Globus pallidus (tissue), 1 donor: Measurements from ENCODE around the gene HAPLN2.

Experiments used
- DNase-seq: peaks from one replicate; pipeline ENCODE4 v3.0.0-alpha.2; 2015; ENCODE audit warnings: low spot score

The HAPLN2 gene

DNA sequence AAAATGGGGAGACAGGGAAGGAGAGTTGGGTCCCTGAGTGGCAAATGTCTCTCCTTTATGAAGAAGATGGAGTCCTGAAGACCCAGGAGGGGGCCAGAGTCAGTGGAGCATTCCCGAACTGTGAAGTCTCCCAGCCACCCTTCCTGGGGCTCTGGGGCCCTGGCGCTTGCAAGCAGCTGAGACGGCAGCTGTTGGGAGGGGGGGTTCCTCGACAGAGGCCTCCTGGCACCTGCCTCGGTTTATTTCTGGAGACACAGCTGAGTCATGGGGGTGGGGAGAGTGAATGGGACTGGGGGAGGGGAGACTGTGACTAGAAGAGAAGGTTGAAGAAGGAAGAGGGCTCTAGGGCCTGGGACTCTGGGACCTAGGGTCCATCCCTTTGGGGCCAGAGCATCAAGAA, 44.0 kb downstream of the HAPLN2 start:
- no peak for DNase-seq

DNA sequence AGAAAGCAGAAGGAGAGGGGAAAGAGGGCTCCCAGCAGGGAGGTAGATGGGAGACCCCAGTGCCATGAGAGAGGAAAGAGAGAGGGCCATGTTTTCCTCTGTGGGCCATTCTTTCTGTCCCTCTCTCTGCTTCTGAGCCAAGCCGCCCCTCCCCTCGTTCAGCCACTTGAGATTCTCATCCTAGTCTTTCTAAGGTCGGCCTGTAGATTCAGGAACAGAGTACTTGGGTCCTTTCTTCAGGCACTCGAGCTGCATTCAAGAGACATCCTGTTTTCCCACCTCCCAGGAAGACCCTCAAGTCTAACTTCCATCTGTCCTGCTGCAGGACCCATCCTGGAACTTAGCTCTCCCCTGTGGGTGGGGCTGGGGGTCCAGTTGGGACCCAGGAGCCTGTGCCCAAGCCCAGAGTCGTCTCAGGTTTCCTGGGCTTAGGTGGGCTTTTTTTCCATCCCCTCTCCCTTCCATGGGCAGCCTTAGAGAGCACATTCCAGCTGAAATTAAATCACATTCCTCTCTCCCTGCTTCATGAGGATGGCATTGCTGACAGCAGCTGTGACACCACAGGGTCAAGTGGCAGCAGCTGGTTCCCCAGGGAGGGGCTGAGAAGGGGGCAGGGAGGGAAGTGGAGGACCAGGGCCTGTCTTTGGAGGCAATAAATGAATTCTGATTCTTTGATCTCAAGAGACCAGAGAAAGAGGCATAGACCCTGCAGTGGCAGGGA, 45.0 kb downstream of the HAPLN2 start:
- DNase-seq = no peak

DNA sequence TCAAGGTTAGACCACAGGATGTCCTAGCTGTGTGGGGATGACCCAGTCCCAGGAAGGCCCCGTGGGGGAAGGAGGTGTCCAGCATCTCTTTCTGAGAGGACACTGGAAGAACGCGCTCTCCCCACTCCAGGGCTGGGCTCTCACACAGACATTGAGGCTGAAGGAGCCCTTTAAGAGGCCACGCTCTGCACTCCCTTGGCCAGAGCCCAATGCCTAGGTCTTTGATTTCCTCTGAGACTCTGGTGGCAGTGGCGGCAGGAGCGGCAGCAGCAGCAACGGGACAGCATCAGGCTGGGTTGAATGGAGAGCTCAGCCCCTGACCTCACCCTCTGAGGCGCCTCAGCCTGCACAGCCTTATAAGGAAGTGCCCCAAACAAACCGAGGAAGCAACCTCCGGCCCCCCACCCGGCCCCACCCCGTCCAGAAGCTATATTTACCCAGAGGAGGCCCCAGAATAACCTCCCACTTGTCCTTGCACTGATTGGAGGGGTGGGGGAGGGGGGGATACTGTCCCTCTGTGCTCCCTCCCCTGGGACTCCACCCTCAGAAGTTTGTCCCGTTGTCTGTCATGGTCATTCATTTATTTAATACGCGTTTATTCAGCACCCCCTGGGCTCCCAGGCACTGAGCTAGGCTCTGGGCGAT, 45.7 kb downstream of the HAPLN2 start:
- no peak for DNase-seq

DNA sequence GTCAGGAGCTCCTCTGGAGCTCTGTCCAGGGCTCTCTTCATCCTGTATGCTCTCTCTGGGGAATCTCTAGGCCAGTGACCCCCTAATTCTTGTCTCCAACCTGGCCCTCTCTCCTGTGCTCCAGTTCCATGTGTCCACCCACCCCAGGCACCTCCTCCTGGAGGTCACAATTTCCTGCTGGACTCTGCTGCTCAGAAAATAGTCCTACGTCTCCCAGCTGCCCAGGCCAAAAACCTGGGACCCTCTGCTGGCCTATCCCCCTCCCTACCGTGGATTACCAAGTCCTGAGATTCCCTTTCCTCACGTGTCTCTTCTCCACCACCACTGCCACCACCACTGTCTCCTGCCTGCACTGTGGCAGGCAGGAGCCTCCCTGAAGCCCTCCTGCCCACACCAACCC, 46.3 kb downstream of the HAPLN2 start:
- DNase-seq = no peak

DNA sequence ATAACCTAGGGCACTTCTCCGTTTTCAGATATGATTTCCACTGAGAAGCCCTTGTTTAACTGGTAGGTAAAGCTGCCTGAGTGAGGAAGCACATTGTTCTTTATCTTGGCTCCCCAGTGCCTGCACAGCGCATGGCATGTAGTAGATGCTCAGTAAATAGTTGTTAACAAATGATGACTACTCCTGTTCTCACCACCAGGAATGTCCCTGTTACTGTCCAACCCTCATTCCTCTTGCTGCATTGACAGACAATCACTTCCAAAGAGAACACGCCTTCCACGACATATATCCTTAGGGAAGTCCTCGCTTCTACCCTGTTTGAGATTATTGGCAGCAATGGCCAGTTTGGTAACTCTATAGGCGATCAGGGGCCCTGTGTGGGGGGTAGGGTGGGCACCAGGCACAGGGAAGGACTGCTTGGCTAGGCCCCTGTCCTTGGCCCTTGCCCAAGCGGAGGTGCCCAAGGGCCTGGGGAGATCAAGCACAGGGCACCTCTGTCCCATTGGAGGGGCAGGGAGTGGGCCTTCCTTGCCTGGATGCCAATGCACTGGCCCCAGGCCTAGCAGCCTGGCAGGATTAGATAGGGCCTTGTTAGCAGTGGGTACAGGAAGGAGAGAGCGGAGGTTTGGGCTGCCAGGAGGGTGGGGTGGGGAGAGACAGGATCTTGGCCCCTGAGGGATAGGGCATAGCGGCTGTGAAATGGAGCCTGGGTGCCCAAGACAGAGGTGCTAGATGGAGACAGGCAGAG, 47.8 kb downstream of the HAPLN2 start:
- DNase-seq = no peak

DNA sequence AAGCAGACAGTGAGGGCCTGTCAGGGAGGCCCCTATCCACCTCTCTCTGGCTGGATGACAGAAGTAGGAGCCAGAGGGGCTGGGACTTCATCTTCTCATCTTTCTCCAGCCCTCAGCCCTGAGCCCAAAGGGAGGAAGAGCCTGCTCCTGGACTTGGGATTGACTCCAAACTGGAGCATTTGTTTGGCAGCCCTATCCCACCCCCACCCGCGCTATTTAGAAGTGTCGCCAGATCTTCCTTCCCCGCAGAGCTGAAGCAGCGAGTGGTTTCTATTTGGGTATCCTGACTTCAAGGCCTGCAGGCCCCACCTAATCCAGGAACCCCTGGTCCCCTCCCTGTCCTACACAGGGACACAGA, 48.4 kb downstream of the HAPLN2 start:
- no peak for DNase-seq

DNA sequence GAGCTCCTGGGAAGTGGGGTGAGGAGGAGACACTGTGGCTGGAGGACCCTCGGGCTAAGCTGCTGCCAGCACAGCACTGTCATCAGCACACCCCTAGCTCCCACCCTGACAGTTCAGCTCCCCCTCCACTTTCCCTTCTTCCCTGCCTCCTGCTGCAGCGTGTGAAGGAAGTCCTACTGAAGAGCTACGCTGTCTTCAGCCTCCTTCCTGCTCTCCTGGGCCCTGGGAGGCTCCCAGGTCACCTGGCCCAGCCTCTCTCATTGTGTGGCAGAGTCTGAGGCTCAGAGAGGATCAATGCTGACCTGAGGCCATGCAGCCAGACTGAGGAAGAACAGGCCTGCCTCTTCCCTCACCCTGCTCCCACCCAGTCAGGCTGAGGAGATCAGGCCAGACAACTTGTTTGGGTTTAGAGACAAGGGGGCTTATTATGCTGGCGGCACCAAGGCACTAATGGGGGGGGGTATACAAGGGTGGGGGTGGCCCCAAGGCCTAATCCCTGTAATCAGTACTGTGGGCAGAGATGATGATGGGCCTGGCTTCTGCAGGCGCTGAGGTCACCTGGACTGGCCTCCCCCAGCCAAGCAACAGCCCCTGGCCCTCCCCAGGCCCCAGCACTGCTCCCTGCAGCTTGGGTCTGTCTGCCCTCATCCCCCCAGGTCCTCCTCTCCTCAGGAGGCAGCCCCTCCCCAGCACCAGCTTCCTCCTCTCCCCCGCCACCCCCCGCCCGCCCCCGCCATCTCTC, 48.9 kb downstream of the HAPLN2 start:
- no peak for DNase-seq

DNA sequence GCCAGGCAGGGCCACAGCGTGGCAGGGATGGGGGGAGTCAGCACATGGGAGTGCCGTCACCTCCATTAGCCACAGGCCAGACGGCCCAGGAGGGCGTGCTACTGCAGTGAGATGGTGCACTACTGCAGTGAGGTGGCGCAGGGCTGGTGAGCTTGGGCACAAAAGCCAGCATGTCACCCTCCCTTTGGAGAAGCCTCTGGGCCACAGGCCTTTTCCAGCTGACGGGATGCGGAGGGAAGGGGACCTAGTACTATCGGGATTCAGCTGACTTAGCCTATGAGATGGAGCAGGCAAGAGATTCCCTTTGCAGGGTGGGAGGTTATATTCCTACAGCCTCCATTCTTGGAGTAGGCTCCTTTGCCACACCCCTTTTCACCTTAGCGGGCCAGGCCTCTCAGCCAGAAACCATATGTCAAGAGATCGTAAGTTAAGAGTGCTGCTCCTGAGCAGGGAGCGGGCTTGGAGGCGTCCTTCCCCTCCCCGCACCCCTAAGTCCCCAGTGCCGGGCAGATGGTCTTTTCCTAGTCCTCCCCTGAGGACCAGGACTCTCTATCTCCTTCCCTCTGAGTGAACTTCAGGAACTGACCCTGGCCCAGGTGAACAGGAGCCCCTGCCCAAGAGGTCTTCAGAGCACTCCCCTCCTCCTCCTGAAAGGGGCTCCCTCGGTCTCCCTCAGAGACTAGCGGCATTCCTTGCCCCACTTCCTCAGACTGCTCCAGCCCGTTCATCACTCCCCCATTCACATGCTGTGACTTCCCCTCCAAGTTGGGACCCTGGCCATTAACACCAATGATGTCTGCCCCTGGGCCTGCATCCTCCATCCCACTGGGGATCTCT, 49.8 kb downstream of the HAPLN2 start:
- no peak for DNase-seq

DNA sequence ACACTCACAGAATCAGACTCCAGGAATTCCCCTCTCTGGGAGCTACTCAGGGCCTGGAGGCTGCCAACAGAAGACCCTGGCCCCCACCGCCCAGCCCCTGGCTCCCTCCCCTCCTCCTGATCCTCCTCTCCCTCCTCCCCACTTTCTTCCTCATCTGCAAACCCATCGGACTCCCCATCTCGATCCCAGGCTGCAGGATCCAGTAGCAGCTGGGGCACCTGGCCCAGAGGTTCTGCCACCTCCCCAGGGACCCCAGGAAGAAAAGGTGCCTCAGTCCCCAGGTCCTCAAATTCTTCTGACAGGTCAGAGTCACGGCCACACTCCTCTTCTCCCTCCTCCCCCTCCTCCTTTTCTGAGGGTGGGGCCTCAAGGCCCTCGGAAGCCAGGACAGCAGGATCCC, 50.6 kb downstream of the HAPLN2 start:
- no peak for DNase-seq

DNA sequence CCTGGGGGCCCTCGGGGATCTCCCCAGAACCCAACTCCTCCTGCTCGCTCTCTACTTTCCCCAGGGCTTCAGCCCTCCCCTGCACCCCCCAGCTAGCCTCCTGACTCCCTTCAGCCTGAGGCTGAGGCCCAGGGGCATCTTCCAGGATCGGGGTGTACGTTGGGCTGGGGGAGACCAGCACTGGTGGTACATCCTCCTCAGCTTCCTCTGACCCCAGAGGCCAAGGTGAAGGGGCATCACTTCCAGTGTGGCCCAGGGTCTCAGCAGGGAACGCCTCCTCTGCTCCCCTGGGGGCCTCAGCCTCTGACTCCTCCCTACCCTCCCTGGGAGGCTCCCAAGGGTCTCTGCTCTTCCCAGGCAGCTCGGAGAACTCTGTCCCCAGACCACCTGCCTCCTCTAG, 51.1 kb downstream of the HAPLN2 start:
- DNase-seq = no peak

DNA sequence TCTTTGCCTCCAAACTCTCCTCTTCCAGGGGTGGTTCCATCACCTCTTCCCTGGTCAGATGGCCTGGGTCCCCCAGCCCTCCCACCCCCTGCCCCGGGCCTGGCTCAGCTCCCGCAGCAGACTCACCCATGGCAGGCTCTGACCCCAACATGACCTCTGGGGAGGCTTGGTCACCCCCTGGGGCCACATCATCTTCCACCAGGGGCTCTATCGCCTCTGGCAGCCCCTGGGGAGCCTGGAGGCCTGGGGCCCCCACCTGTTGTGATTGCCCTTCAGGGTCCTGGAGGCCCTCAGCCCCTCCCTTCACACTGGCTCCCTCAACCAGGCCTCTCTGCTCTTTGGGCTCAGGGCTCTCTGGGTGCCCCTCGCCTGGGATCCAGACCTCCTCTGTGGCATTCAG, 51.6 kb downstream of the HAPLN2 start:
- no peak for DNase-seq

DNA sequence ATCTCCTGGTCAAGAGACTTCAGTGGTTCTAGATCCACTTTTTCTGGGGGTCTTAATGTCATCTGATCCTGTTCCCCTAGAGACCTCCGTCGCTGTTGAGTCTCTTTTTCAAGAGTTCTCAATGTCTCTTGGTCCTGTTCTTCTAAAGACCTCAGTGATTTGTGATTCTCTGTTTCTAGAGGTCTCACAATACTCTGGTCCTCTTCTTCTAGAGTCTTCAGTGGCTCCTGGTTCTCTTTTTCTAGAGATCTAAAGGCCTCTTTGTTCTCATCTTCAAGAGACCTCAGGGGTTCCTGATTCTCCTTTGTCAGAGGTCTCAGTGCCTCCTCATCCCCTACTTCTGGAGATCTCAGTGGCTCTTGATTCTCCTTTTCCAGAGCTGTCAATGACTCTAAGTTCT, 52.6 kb downstream of the HAPLN2 start:
- no peak for DNase-seq

DNA sequence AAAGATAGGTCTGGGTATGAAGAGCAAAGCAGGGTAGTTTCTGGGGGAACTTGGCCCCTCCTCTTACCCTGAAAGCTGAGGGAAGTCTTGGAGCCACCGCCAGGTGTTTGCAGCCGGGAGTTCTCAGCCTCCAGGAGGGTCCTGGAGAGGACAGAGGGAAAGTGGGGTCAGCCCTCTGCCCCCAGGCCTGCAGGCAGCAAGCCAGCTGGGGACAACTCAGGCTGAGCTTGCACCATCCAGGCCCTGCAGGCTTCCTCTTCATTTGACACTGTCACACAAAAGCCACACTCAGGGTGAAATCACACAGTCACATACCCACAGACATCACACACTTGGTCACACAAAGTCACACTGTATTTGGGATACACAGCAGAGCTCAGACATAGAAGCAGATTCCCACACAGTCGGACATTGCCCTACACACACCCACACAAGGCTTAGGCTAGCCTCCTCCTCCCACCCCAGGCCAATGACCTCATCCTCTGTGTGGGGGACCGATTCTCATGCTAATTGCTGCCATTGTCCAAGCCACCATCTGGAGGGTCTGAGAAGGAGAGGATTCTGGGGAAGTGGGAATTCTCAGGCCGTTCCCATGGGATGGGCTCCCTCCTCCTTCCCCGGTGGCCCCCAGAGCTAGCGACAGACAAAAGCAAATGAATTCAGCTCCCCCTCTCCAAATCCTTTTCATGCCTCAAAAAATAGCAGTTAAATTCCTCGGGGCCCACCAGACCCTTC, 54.3 kb downstream of the HAPLN2 start:
- DNase-seq = peak; percentile 72
